Left ventricle myocardium superior (tissue), 1 donor: Measurements from ENCODE around the gene TIMM23. TPM values are rescaled to one million over a fixed set of nuclear protein-coding genes. Genes with fewer than 3 reads are reported as not detected.
"Not testable (repeated sequence)": the region's sequence is repeated elsewhere in the genome, so short reads cannot be mapped to it uniquely, and the experiment has no call there.

Experiments
- ATAC-seq: fragments of 200-7000 bp; cut with Tn5 transposase; one replicate; pipeline ENCODE4 v1.9.1; 2020; ENCODE audit warnings: mild to moderate bottlenecking, moderate library complexity
- DNase-seq: peaks from one replicate; pipeline ENCODE4 v3.0.0-alpha.2; 2020
- intact Hi-C: fragments of 100-400 bp; cut with micrococcal nuclease; formaldehyde crosslinking; loops from one replicate; pipeline ENCODE4 v1.11.0; 2022
- long read RNA-seq: library from polyadenylated mRNA; unstranded; transcript quantifications from one replicate; pipeline ENCODE4 v2.0.0, GENCODE V29; 2021
- total RNA-seq: library from RNA; stranded (reverse); fragmentation: NEBNext Ultra II Directional; extraction: Animal tissue kit (Norgen Biotek cat#: 25700); gene quantifications from one replicate; pipeline ENCODE4 v1.2.1, GENCODE V29; 2021
- donor health status: DM: no; HTN: yes; CAD: no; lungs with severe emphysema.

TIMM23 gene
- 89.7 TPM for total RNA-seq
- long read RNA-seq, transcript TIMM23-201 (7 exons, 1,222 nt), result major isoform, 91 of 98 reads
- long read RNA-seq, partial matches to known transcripts, result 3 of 98 reads
- long read RNA-seq, other reads (novel, unspliced or antisense), result 4 of 98 reads

GRCh38 chr10:45972106-45972812 lies at the start of gene TIMM23:
TIMM23 (plus strand) TSS chr10:45972489; CDS start chr10:45972625, 136 bp downstream.
- DNase-seq, result peak; percentile 91
- intact Hi-C loops, result not testable (repeated sequence)
- peak; percentile 97 for ATAC-seq

- ATAC-seq, intact Hi-C loops, DNase-seq: not testable (repeated sequence)
Observed at GRCh38 chr10:45926790-45927189, 45.5 kb upstream of the TIMM23 start.

- DNase-seq, intact Hi-C loops, ATAC-seq: not testable (repeated sequence)
Observed at GRCh38 chr10:45931305-45931704, 41.0 kb upstream of the TIMM23 start.

- ATAC-seq, DNase-seq, intact Hi-C loops: not testable (repeated sequence)
Observed at GRCh38 chr10:45934788-45935187, 37.5 kb upstream of the TIMM23 start.

- ATAC-seq, intact Hi-C loops, DNase-seq: not testable (repeated sequence)
Observed at GRCh38 chr10:45939176-45939697, 33.1 kb upstream of the TIMM23 start.

- DNase-seq, ATAC-seq, intact Hi-C loops: not testable (repeated sequence)
Observed at GRCh38 chr10:45941196-45941595, 31.1 kb upstream of the TIMM23 start.

GRCh38 chr10:45945476-45945875 lies 26.8 kb upstream of the TIMM23 start:
- DNase-seq, intact Hi-C loops: not testable (repeated sequence)
- ATAC-seq, result peak; percentile 41

- ATAC-seq, DNase-seq, intact Hi-C loops: not testable (repeated sequence)
Observed at GRCh38 chr10:45947363-45947762, 24.9 kb upstream of the TIMM23 start.

- intact Hi-C loops, ATAC-seq, DNase-seq: not testable (repeated sequence)
Observed at GRCh38 chr10:45948801-45949200, 23.5 kb upstream of the TIMM23 start.

- intact Hi-C loops, DNase-seq, ATAC-seq: not testable (repeated sequence)
Observed at GRCh38 chr10:45954367-45954766, 17.9 kb upstream of the TIMM23 start.

GRCh38 chr10:45956634-45957033 lies 15.7 kb upstream of the TIMM23 start:
- DNase-seq, intact Hi-C loops, ATAC-seq: not testable (repeated sequence)

GRCh38 chr10:45957928-45958327 lies 14.4 kb upstream of the TIMM23 start:
- ATAC-seq, DNase-seq, intact Hi-C loops: not testable (repeated sequence)

GRCh38 chr10:45962686-45963452 lies 9.4 kb upstream of the TIMM23 start:
- ATAC-seq, intact Hi-C loops, DNase-seq: not testable (repeated sequence)

GRCh38 chr10:45971019-45971418 lies 1.3 kb upstream of the TIMM23 start:
- DNase-seq, ATAC-seq, intact Hi-C loops: not testable (repeated sequence)

GRCh38 chr10:45971742-45972105 lies 565 bp upstream of the TIMM23 start:
- DNase-seq, ATAC-seq, intact Hi-C loops: not testable (repeated sequence)

GRCh38 chr10:45972813-45973169 lies 502 bp downstream of the TIMM23 start:
- ATAC-seq, DNase-seq, intact Hi-C loops: not testable (repeated sequence)

- ATAC-seq, intact Hi-C loops, DNase-seq: not testable (repeated sequence)
Observed at GRCh38 chr10:45974041-45974440, 1.8 kb downstream of the TIMM23 start.

GRCh38 chr10:45978554-45978953 lies 6.3 kb downstream of the TIMM23 start:
- intact Hi-C loops, DNase-seq: not testable (repeated sequence)
- peak; percentile 72 for ATAC-seq

GRCh38 chr10:45981367-45981766 lies 9.1 kb downstream of the TIMM23 start:
- DNase-seq, ATAC-seq, intact Hi-C loops: not testable (repeated sequence)
